GM12878 (cell line): Measurements from ENCODE around the gene SMARCD1. TPM values are rescaled to one million over a fixed set of nuclear protein-coding genes. Genes with fewer than 3 reads are reported as not detected.

ENCODE experiments used
- BCLAF1 ChIP-seq: fragments of 450-650 bp; IDR thresholded peaks from 2 replicates; pipeline ENCODE4 v1.6.1; 2017; ENCODE audit warnings: antibody characterized with exemption, mild to moderate bottlenecking, moderate library complexity
- DPF2 ChIP-seq: fragments of 450-650 bp; IDR thresholded peaks from 2 replicates; pipeline ENCODE4 v1.6.1; 2017; ENCODE audit warnings: mild to moderate bottlenecking
- HDGF ChIP-seq: fragments of 450-650 bp; IDR thresholded peaks from 2 replicates; pipeline ENCODE4 v1.6.1; 2016; ENCODE audit warnings: antibody characterized with exemption
- MTA2 ChIP-seq: fragments of 450-650 bp; IDR thresholded peaks from 2 replicates; pipeline ENCODE4 v1.6.1; 2016; ENCODE audit warnings: low read depth, mild to moderate bottlenecking, moderate library complexity
- MTA3 ChIP-seq: IDR thresholded peaks from 2 replicates; pipeline ENCODE4 v1.6.1; 2012; ENCODE audit warnings: low read length, inconsistent platforms, borderline replicate concordance
- NKRF ChIP-seq: fragments of 450-650 bp; conservative IDR thresholded peaks from 2 replicates; pipeline ENCODE4 v1.6.1; 2017; ENCODE audit warnings: mild to moderate bottlenecking, moderate library complexity
- NR2C2 ChIP-seq: IDR thresholded peaks from 2 replicates; pipeline ENCODE4 v1.6.1; 2011; ENCODE audit warnings: borderline replicate concordance, low read depth; ENCODE audit not compliant: control insufficient read depth, insufficient read length
- NRF1 ChIP-seq: conservative IDR thresholded peaks from 2 replicates; pipeline ENCODE4 v1.6.1; 2011; ENCODE audit warnings: mild to moderate bottlenecking, low read depth, low read length, improper control_type of control experiment
- RB1 ChIP-seq: fragments of 450-650 bp; formaldehyde crosslinking; IDR thresholded peaks from 2 replicates; pipeline ENCODE4 v1.6.1; 2017; ENCODE audit warnings: mild to moderate bottlenecking, borderline replicate concordance
- SMAD1 ChIP-seq: fragments of 450-650 bp; IDR thresholded peaks from 2 replicates; pipeline ENCODE4 v1.6.1; 2018; ENCODE audit warnings: mild to moderate bottlenecking, low read depth; ENCODE audit not compliant: partially characterized antibody
- SMAD5 ChIP-seq: IDR thresholded peaks from 2 replicates; pipeline ENCODE4 v1.6.1; 2016; ENCODE audit warnings: antibody characterized with exemption, low read depth
- SMC3 ChIP-seq: IDR thresholded peaks from 2 replicates; pipeline ENCODE4 v1.6.1; 2011; ENCODE audit warnings: low read length, improper control_type of control experiment, borderline replicate concordance
- SUPT20H ChIP-seq: IDR thresholded peaks from 2 replicates; pipeline ENCODE4 v1.6.1; 2011; ENCODE audit warnings: low read depth, mild to moderate bottlenecking, low read length, moderate library complexity, borderline replicate concordance; ENCODE audit not compliant: control insufficient read depth
- TCF12 ChIP-seq: IDR thresholded peaks from 2 replicates; pipeline ENCODE4 v1.6.1; 2011; ENCODE audit warnings: low read depth, mild to moderate bottlenecking, low read length
- ZBTB4 ChIP-seq: fragments of 450-650 bp; formaldehyde crosslinking; IDR thresholded peaks from 2 replicates; pipeline ENCODE4 v1.4.0; 2022; ENCODE audit warnings: mild to moderate bottlenecking, moderate library complexity
- ZNF274 ChIP-seq: IDR thresholded peaks from one replicate; pipeline ENCODE4 v1.8.0; 2011; ENCODE audit not compliant: insufficient read length, insufficient read depth
- ZNF687 ChIP-seq: fragments of 450-650 bp; IDR thresholded peaks from 2 replicates; pipeline ENCODE4 v1.6.1; 2017; ENCODE audit warnings: mild to moderate bottlenecking, moderate library complexity
- polyA plus RNA-seq, 11 experiments: library from polyadenylated mRNA; depleted of rRNA in 4 of 11; unstranded in 6 of 11; stranded (reverse) in 5 of 11; fragments of >200 nt; fragmentation: Nextera tagmentation in 4 of 11; fragmentation: Illumina TruSeq in 1 of 11; extraction: Ambion mirVana in 4 of 11; extraction: Trizol in 1 of 11; gene quantifications; 1 replicate in 1 of 11; 2 replicates in 10 of 11; pipeline versions ENCODE4 v1.2.1 to v1.2.3, GENCODE V29; 2011 to 2016; ENCODE audit warnings: inconsistent platforms in 2 of 11, missing spikeins in 2 of 11, low read depth in 1 of 11
- total RNA-seq, 4 experiments: library from RNA; depleted of rRNA in 3 of 4; stranded (reverse); fragments of >200 nt in 3 of 4; fragmentation: Illumina TruSeq in 1 of 4; extraction: Trizol in 1 of 4; gene quantifications; 2 replicates each; pipeline versions ENCODE4 v1.2.1 to v1.2.3, GENCODE V29; 2013 to 2021

The SMARCD1 gene
- total and polyA plus RNA-seq, 10 of the 15 experiments (the other 5 are each of a cell fraction or from before 2014, with no cell fraction given), result 1.4 to 92.4 (median 58.9) TPM

- TF ChIP-seq ZBTB4 (no peak), NKRF (peak; percentile 98), ZNF687 (peak; percentile 44; the same call in 1 of the 2 replicates), MTA3 (no peak), TCF12 (peak; percentile 73; the same call in 1 of the 2 replicates), SMAD5 (peak; percentile 88; the same call in 1 of the 2 replicates), ZNF274 (no peak), BCLAF1 (no peak), SMC3 (0 out of 2 replicates have a peak, but pooled peaks have one; percentile 12), NR2C2 (no peak), SMAD1 (peak; percentile 31), SUPT20H (no peak), RB1 (peak; percentile 36; the same call in 1 of the 2 replicates), DPF2 (0 out of 2 replicates have a peak, but pooled peaks have one; percentile 62), HDGF (peak; percentile 85), NRF1 (peak; percentile 67), MTA2 (no peak)
Measured at GRCh38 chr12:50111693-50112455, 26.7 kb downstream of the SMARCD1 start, which contains the start of gene COX14 (continued).
